Stimulated activated naive B cell treated with anti-CD40 and anti-IgM and Interleukin-4, amounts not matched to agents 10 μg/mL and 1 μg/mL and 100 μg/mL, for 72 hours (primary cell): Measurements from ENCODE around the gene FYN.

Experiments used
- ATAC-seq, 2 donors: fragments of 150-1000 bp; cut with Tn5 transposase; replicated peaks; 2 replicates each; pipeline ENCODE4 v1.10.0; 2021; ENCODE audit warnings: moderate library complexity in 1 of 2
- DNase-seq: peaks from one replicate; pipeline ENCODE4 v3.0.0; 2021
- H3K27ac Mint-ChIP-seq: one replicate; pipeline ENCODE4 v1.8.0; 2022; ENCODE audit warnings: mild to moderate bottlenecking, mixed read lengths
- H3K27me3 Mint-ChIP-seq, 2 donors: one replicate each; pipeline ENCODE4 v1.8.0; 2022; ENCODE audit warnings: mixed read lengths in 2 of 2
- H3K36me3 Mint-ChIP-seq, 2 donors: one replicate each; pipeline ENCODE4 v1.8.0; 2022; ENCODE audit warnings: mixed read lengths in 2 of 2, mild to moderate bottlenecking in 1 of 2
- H3K4me1 Mint-ChIP-seq, 2 donors: one replicate each; pipeline ENCODE4 v1.8.0; 2022; ENCODE audit warnings: mixed read lengths in 2 of 2, mild to moderate bottlenecking in 1 of 2
- H3K4me3 Mint-ChIP-seq, 2 donors: one replicate each; pipeline ENCODE4 v1.8.0; 2022; ENCODE audit warnings: mild to moderate bottlenecking in 2 of 2, mixed read lengths in 2 of 2, moderate library complexity in 1 of 2
- H3K9me3 Mint-ChIP-seq, 2 donors: one replicate each; pipeline ENCODE4 v1.8.0; 2022; ENCODE audit warnings: mixed read lengths in 2 of 2, mild to moderate bottlenecking in 1 of 2

The FYN gene

DNA sequence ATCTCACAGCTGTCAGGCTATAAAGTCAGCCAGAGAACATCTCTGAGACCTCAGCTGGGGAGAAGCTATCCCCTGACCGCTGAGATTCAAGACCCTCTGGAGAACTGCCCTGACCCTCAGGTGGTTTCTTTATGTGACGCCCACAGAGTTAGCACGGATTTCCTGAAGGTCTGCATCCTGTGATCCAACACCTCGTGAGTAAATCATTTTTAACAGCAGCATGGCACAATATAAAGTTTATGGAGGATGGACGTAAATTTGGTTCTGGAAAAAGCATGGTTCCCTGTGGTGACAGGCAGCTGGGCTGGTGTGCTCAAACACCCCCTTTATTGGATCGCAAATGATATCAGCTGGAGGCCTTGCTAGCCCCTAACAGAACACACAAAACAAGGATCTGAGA is 242.2 kb downstream of the FYN start:
- Mint-ChIP-seq H3K4me3 (no peak overlapping the region), H3K4me1 (no peaks in the 10 kb centered on the region), H3K36me3 (no peaks in the 10 kb centered on the region), H3K27ac (no peak overlapping the region), H3K27me3 (peaks cover 0 to 12% of the 10 kb centered on the region in 2 donors), H3K9me3 (peaks cover 3 to 6% of the 10 kb centered on the region in 2 donors)
- ATAC-seq (no peak), DNase-seq (no peak)

DNA sequence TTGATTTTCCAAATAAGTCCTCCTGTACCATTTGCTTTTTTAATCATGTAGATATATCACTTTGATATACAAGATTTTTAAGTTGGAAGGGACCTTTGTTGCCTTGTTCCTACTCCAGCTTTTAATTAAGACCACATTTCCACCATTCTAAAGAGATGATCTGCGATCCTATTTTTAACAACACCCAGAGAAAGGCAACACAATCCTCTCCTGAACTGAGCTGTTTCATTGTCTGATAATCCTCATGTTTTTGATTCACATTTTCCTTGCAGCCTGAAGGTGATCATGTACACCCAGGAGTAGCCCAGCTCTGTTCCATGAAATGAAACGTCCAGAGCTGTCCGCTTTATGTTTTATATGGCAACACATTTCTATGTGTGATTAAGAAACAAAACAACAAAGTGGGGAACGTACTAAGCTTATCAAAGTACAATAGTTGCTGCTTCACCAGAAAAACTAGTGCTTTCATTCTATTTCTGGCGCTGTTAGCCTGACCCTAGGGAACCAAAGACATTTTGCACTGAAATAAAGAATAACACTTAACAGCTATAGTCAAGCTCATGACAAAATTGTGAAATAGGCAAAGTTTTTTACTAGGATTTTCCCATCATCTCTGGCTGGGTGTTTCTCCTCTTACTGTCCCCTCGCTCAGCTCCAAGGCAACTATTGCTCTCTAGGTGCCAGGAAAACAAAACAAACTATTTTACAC is 245.0 kb downstream of the FYN start:
- Mint-ChIP-seq H3K4me3 (no peak overlapping the region), H3K36me3 (no peaks in the 10 kb centered on the region), H3K27ac (no peak overlapping the region), H3K9me3 (peaks cover 3 to 6% of the 10 kb centered on the region in 2 donors), H3K27me3 (peaks cover 0 to 12% of the 10 kb centered on the region in 2 donors), H3K4me1 (no peaks in the 10 kb centered on the region)
- no peak for ATAC-seq
- DNase-seq: no peak

- Mint-ChIP-seq H3K27ac (no peak overlapping the region), H3K9me3 (peaks cover 3 to 6% of the 10 kb centered on the region in 2 donors), H3K27me3 (peaks cover 0 to 6% of the 10 kb centered on the region in 2 donors), H3K4me3 (no peak overlapping the region), H3K4me1 (no peaks in the 10 kb centered on the region), H3K36me3 (no peaks in the 10 kb centered on the region)
- DNase-seq: no peak
- no peak for ATAC-seq
Observed at GRCh38 chr6:111626441-111626840, 246.8 kb downstream of the FYN start.

DNA sequence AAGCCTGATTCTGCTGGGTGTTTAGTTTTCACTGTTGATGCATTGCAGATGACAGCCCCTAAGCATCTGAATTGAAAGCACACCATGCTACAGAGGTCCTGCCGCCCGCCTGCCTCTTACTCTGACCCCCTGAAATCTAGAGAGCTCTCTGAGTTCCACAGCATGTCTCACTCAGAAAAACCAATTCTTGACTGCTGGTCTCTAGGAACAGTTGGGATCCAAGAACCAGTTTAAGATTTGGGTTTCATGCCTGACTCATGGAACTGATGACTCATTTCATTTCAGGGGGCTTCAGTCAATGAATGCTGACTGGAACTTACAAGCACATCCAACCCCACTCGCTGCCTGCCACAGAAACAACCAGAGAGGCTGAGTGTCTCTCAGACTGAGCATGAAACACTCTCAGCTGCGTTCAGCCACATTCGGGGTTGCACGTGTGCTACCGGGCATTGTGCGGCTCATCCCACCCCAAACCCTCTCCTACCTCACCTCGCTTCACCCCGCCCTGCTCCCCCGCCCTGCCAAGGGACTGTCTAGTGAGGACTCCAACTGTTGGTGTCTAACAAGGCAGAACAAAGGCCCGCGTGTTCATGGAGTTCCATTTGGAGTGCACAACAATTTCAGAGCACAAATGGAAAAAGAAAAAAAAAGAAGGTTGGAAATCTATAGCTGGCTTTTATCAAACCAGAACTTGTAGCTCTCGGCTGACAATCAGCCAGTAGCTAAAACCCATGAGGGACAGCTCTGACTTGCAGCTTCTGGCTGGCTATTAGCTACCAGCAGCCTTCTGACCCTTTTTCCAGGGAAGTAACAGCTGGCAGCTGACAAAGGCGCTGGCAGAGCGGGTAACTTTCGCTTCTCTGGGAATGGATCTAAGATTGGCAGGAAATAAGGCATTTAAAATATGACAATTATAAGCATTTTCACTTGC is 247.5 kb downstream of the FYN start:
- Mint-ChIP-seq H3K27me3 (peaks cover 0 to 2% of the 10 kb centered on the region in 2 donors), H3K4me3 (no peak overlapping the region), H3K4me1 (no peaks in the 10 kb centered on the region), H3K36me3 (no peaks in the 10 kb centered on the region), H3K27ac (no peak overlapping the region), H3K9me3 (peaks cover 3 to 6% of the 10 kb centered on the region in 2 donors)
- ATAC-seq: no peak
- DNase-seq: no peak

DNA sequence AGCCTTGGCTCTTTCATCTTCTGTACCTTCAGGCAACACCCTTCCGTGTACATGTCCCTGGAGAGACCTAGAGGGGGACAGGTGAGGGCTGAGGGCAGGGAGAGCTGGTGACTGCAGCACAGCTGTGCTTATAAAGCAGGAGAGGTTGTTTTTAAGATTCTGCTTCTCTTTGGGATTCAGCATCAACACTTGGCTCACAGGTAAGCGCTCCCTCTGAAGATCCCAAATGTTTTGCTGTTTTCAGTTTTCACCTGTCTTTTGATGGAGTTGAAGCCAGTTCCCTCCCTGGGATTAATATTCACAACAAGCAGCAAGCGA is 248.2 kb downstream of the FYN start:
- ATAC-seq: no peak
- no peak for DNase-seq
- Mint-ChIP-seq H3K9me3 (peaks cover 3 to 6% of the 10 kb centered on the region in 2 donors), H3K27ac (no peak overlapping the region), H3K4me1 (no peaks in the 10 kb centered on the region), H3K36me3 (no peaks in the 10 kb centered on the region), H3K4me3 (no peak overlapping the region), H3K27me3 (peaks cover 0 to 7% of the 10 kb centered on the region in 2 donors)

GRCh38 chr6:111624401-111625098 is 248.7 kb downstream of the FYN start:
- Mint-ChIP-seq H3K27me3 (peaks cover 0 to 7% of the 10 kb centered on the region in 2 donors), H3K4me3 (no peak overlapping the region), H3K36me3 (no peaks in the 10 kb centered on the region), H3K27ac (no peak overlapping the region), H3K9me3 (peaks cover 3% of the 10 kb centered on the region in 2 donors), H3K4me1 (no peaks in the 10 kb centered on the region)
- DNase-seq (no peak), ATAC-seq (no peak)

GRCh38 chr6:111623046-111623718 is 250.1 kb downstream of the FYN start:
- H3K4me3 Mint-ChIP-seq: no peak overlapping the region
- no peak for ATAC-seq
- no peaks in the 10 kb centered on the region for H3K36me3 Mint-ChIP-seq
- no peaks in the 10 kb centered on the region for H3K4me1 Mint-ChIP-seq
- H3K9me3 Mint-ChIP-seq: no peaks in the 10 kb centered on the region
- no peak for DNase-seq
- no peak overlapping the region for H3K27ac Mint-ChIP-seq
- peaks cover 0 to 7% of the 10 kb centered on the region in 2 donors for H3K27me3 Mint-ChIP-seq

DNA sequence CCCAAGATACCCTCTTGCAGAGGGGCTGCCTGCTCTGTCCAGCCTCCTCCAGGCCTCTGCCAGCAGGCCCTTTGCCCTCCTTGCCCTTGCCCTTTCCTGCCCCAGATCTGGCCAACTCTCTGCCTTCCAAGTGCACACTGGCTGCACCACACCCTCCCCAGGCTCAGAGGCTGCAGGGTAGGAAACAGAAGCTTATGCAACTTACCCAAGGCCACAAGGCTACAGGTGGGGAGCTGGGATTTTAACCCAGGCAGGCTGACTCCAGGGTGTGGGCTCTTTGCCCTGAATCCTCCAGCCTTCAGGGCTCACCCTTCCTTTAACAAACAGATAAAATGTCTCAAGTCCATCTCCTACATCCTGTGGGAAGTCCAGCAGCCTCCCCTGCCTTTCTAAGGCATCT is 253.1 kb downstream of the FYN start:
- Mint-ChIP-seq H3K9me3 (no peaks in the 10 kb centered on the region), H3K4me3 (no peak overlapping the region), H3K27ac (no peak overlapping the region), H3K36me3 (no peaks in the 10 kb centered on the region), H3K27me3 (peaks cover 0 to 11% of the 10 kb centered on the region in 2 donors), H3K4me1 (no peaks in the 10 kb centered on the region)
- DNase-seq (no peak), ATAC-seq (no peak)

- Mint-ChIP-seq H3K4me1 (no peaks in the 10 kb centered on the region), H3K27me3 (peaks cover 0 to 17% of the 10 kb centered on the region in 2 donors), H3K27ac (no peak overlapping the region), H3K36me3 (no peaks in the 10 kb centered on the region), H3K4me3 (no peak overlapping the region), H3K9me3 (no peaks in the 10 kb centered on the region)
- DNase-seq (no peak), ATAC-seq (no peak)
Observed at GRCh38 chr6:111618407-111618806, 254.8 kb downstream of the FYN start.

DNA sequence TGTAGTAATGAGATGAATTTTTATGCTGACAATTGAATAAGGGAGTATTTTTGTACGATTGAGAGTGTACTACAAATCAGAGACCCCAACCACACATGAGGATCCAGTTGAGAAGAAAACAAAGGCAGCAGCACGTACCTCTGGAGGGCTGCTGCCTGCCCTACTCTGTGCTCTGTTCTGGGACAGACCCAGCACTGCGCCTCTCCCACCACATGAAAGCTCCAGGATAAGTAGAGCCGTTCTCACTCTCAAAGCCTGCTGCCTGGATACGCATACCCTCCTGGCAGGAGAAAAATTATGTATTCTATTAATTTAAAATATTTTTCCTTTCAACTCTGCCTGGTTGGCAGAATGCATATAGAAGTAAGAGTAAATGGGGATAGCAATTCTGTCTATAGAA is 256.1 kb downstream of the FYN start:
- Mint-ChIP-seq H3K9me3 (peaks cover 4% of the 10 kb centered on the region in 2 donors), H3K27me3 (peaks cover 0 to 21% of the 10 kb centered on the region in 2 donors), H3K36me3 (peaks cover 3 to 4% of the 10 kb centered on the region in 2 donors), H3K4me1 (no peaks in the 10 kb centered on the region), H3K4me3 (no peak overlapping the region), H3K27ac (no peak overlapping the region)
- no peak for DNase-seq
- no peak for ATAC-seq

- Mint-ChIP-seq H3K27ac (no peak overlapping the region), H3K9me3 (peaks cover 4% of the 10 kb centered on the region in 2 donors), H3K27me3 (peaks cover 0 to 21% of the 10 kb centered on the region in 2 donors), H3K4me3 (no peak overlapping the region), H3K4me1 (no peaks in the 10 kb centered on the region), H3K36me3 (peaks cover 5 to 6% of the 10 kb centered on the region in 2 donors)
- ATAC-seq: no peak
- no peak for DNase-seq
Observed at GRCh38 chr6:111615916-111616612, 257.2 kb downstream of the FYN start.

GRCh38 chr6:111614833-111615582 is 258.2 kb downstream of the FYN start:
- Mint-ChIP-seq H3K36me3 (peaks cover 5 to 6% of the 10 kb centered on the region in 2 donors), H3K4me3 (no peak overlapping the region), H3K9me3 (peaks cover 4% of the 10 kb centered on the region in 2 donors), H3K4me1 (no peaks in the 10 kb centered on the region), H3K27me3 (peaks cover 0 to 14% of the 10 kb centered on the region in 2 donors), H3K27ac (no peak overlapping the region)
- ATAC-seq: no peak
- DNase-seq: no peak

- Mint-ChIP-seq H3K4me1 (no peaks in the 10 kb centered on the region), H3K27ac (no peak overlapping the region), H3K9me3 (peaks cover 4% of the 10 kb centered on the region in 2 donors), H3K4me3 (no peak overlapping the region), H3K36me3 (peaks cover 5 to 6% of the 10 kb centered on the region in 2 donors), H3K27me3 (peaks cover 0 to 14% of the 10 kb centered on the region in 2 donors)
- DNase-seq (no peak), ATAC-seq (no peak)
Observed at GRCh38 chr6:111612379-111612778, 260.9 kb downstream of the FYN start.
